Keratinocyte (primary cell): ENCODE measurements around the gene PRKAA2. TPM values are rescaled to one million over a fixed set of nuclear protein-coding genes. Genes with fewer than 3 reads are reported as not detected.

Source experiments
- DNase-seq: peaks from one replicate; pipeline ENCODE4 v3.0.0-alpha.2; 2011; ENCODE audit warnings: low read depth, missing footprints, low spot score
- FAIRE-seq: peaks from 2 replicates; lab custom pipeline; 2011; peaks lifted over from hg19 to GRCh38; lab: Jason Lieb, UNC
- H2AFZ ChIP-seq: 2 replicates; pipeline ENCODE4 v1.6.0; 2012; ENCODE audit warnings: low read length, control low read depth, inconsistent platforms; ENCODE audit not compliant: control insufficient read depth
- H3K27ac ChIP-seq: 2 replicates; pipeline ENCODE4 v1.5.1; 2011; ENCODE audit warnings: low read length; ENCODE audit not compliant: control insufficient read depth, insufficient read depth
- H3K27me3 ChIP-seq: 3 replicates; pipeline ENCODE4 v1.6.0; 2011; ENCODE audit warnings: low read length; ENCODE audit not compliant: control insufficient read depth, insufficient read depth; ENCODE audit errors: extremely low read depth
- H3K36me3 ChIP-seq, 2 experiments: 2 replicates in 1 of 2; 3 replicates in 1 of 2; pipeline ENCODE4 v1.5.1; 2011; ENCODE audit warnings: low read length in 2 of 2, mild to moderate bottlenecking in 1 of 2; ENCODE audit not compliant: control insufficient read depth in 2 of 2, insufficient read depth in 2 of 2; ENCODE audit errors: extremely low read depth in 1 of 2
- H3K4me1 ChIP-seq: 3 replicates; pipeline ENCODE4 v1.5.1; 2011; ENCODE audit warnings: low read length; ENCODE audit not compliant: control insufficient read depth, insufficient read depth; ENCODE audit errors: extremely low read depth
- H3K4me2 ChIP-seq: 3 replicates; pipeline ENCODE4 v1.6.0; 2011; ENCODE audit warnings: low read depth, low read length; ENCODE audit not compliant: control insufficient read depth, insufficient read depth; ENCODE audit errors: extremely low read depth
- H3K4me3 ChIP-seq, 3 experiments: fragments of 200-600 bp in 1 of 3; sonication (generic) in 1 of 3; 2 replicates in 2 of 3; 3 replicates in 1 of 3; pipeline ENCODE4 v1.5.1; 2011 to 2016; ENCODE audit warnings: low read length in 3 of 3, mild to moderate bottlenecking in 3 of 3, control low read depth in 2 of 3, inconsistent platforms in 1 of 3, low read depth in 1 of 3, mixed read lengths in 1 of 3, mixed run types in 1 of 3, moderate library complexity in 1 of 3; ENCODE audit not compliant: control insufficient read depth in 2 of 3, insufficient read depth in 2 of 3; ENCODE audit errors: extremely low read depth in 1 of 3
- H3K79me2 ChIP-seq: 2 replicates; pipeline ENCODE4 v1.6.0; 2012; ENCODE audit warnings: low read length; ENCODE audit not compliant: control insufficient read depth, insufficient read depth
- H3K9ac ChIP-seq: 3 replicates; pipeline ENCODE4 v1.6.0; 2011; ENCODE audit warnings: low read length; ENCODE audit not compliant: control insufficient read depth, insufficient read depth; ENCODE audit errors: extremely low read depth
- H3K9me1 ChIP-seq: 3 replicates; pipeline ENCODE4 v1.6.0; 2011; ENCODE audit warnings: low read length; ENCODE audit not compliant: control insufficient read depth, insufficient read depth; ENCODE audit errors: extremely low read depth
- H3K9me3 ChIP-seq: 2 replicates; pipeline ENCODE4 v1.5.1; 2012; ENCODE audit warnings: low read depth, low read length; ENCODE audit not compliant: control insufficient read depth
- H4K20me1 ChIP-seq: 3 replicates; pipeline ENCODE4 v1.6.0; 2011; ENCODE audit warnings: low read length; ENCODE audit not compliant: control insufficient read depth, insufficient read depth; ENCODE audit errors: extremely low read depth
- EZH2 ChIP-seq: IDR thresholded peaks from one replicate; pipeline ENCODE4 v1.6.1; 2012; ENCODE audit warnings: inconsistent platforms, mild to moderate bottlenecking, low read length, moderate library complexity
- dilution Hi-C: fragments of 300-500 bp; cut with MboI; formaldehyde crosslinking; loops from one replicate; pipeline ENCODE4 v1.7.0; 2020; ENCODE audit warnings: low sequenced_read_pairs; ENCODE audit not compliant: extremely low pct_ligation_motif_present
- polyA plus RNA-seq, 5 experiments: library from polyadenylated mRNA; depleted of rRNA in 3 of 5; stranded (reverse) in 3 of 5; stranded (forward) in 1 of 5; unstranded in 1 of 5; fragments of >200 nt; gene quantifications; 1 replicate in 1 of 5; 2 replicates in 3 of 5; 3 replicates in 1 of 5; pipeline versions ENCODE4 v1.2.1 to v1.2.3, GENCODE V29; 2011 to 2012; ENCODE audit warnings: missing spikeins in 2 of 5, low read depth in 1 of 5, low replicate concordance in 1 of 5
- TF ChIP-seq, protein P1 (sequence below), 3 experiments: IDR thresholded peaks in 1 of 3; conservative IDR thresholded peaks in 1 of 3; optimal IDR thresholded peaks in 1 of 3; 2 replicates in 2 of 3; 3 replicates in 1 of 3; pipeline versions ENCODE3 to v1.5.1; 2011; ENCODE audit warnings: low read length in 3 of 3, mild to moderate bottlenecking in 3 of 3, moderate library complexity in 2 of 3, control low read depth in 1 of 3, inconsistent platforms in 1 of 3; ENCODE audit not compliant: insufficient read depth in 2 of 3; ENCODE audit errors: extremely low read depth in 1 of 3

PRKAA2 gene
- polyA plus RNA-seq, 1 donor (not counting 4 experiments of a cell fraction or from before 2014, with no cell fraction given) = 0.21 TPM

DNA sequence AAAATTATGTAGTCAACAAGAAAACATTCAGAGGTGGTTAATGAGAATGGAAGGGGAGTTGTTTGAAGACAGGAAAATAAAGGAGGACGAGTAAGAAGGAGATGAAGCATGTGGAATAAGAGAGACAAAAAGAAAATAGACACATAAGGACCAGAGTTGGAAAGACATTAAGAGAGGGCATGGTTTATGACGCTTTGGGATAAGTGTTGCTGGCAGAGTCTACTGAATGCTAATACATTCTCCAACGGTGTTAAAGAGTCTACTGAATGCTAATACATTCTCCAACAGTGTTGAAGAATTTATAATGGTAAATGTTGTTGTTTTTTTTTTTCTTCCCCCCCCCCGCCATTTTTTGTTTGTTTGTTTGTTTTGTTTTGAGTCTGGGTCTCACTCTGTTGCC is 13.1 kb downstream of the PRKAA2 start:
- no peak overlapping the region for H2AFZ ChIP-seq
- TF ChIP-seq, protein P1, sequence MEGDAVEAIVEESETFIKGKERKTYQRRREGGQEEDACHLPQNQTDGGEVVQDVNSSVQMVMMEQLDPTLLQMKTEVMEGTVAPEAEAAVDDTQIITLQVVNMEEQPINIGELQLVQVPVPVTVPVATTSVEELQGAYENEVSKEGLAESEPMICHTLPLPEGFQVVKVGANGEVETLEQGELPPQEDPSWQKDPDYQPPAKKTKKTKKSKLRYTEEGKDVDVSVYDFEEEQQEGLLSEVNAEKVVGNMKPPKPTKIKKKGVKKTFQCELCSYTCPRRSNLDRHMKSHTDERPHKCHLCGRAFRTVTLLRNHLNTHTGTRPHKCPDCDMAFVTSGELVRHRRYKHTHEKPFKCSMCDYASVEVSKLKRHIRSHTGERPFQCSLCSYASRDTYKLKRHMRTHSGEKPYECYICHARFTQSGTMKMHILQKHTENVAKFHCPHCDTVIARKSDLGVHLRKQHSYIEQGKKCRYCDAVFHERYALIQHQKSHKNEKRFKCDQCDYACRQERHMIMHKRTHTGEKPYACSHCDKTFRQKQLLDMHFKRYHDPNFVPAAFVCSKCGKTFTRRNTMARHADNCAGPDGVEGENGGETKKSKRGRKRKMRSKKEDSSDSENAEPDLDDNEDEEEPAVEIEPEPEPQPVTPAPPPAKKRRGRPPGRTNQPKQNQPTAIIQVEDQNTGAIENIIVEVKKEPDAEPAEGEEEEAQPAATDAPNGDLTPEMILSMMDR (optimal IDR thresholded peaks at IDR 0.05 in 1 of 3, IDR thresholded peaks at IDR 0.05 in 1 of 3, conservative IDR thresholded peaks at IDR 0.05 in 1 of 3; ENCODE audit: extremely low read depth in 1 of 3, insufficient read depth in 2 of 3, low read length in 3 of 3) = no peak
- no peak for TF ChIP-seq EZH2

DNA sequence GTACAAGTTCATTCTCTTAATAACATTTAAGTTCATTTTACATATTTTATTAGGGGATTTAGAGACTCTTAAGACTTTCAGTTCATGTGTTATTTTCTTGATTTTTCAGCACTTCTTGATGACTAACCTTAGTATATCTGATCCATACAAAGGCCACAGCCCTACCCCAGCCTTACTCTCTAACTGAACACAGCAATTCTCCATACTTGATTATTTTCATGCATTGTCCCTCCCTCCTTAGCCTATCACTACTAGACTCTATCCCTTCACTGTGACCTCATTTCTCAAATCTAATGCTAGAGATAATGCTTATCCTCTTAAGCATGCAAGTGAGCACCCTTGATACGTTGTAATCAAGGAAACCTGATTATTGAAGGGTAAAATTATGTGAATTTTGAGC is 15.2 kb downstream of the PRKAA2 start:
- no peaks in the 10 kb centered on the region for H3K36me3 ChIP-seq
- H3K27ac ChIP-seq = no peak overlapping the region
- DNase-seq (no peak), FAIRE-seq (no peak)
- TF ChIP-seq, protein P1 (optimal IDR thresholded peaks at IDR 0.05 in 1 of 3, IDR thresholded peaks at IDR 0.05 in 1 of 3, conservative IDR thresholded peaks at IDR 0.05 in 1 of 3; ENCODE audit: extremely low read depth in 1 of 3, insufficient read depth in 2 of 3, low read length in 3 of 3) = no peak
- no peak for TF ChIP-seq EZH2
- dilution Hi-C loops = no loop called here
- H3K4me3 ChIP-seq = no peak overlapping the region
- H3K4me1 ChIP-seq = no peaks in the 10 kb centered on the region
- no peak overlapping the region for H3K4me2 ChIP-seq
- H3K79me2 ChIP-seq = no peaks in the 10 kb centered on the region
- no peaks in the 10 kb centered on the region for H3K9me1 ChIP-seq
- peaks cover 4% of the 10 kb centered on the region for H3K9me3 ChIP-seq
- no peak overlapping the region for H2AFZ ChIP-seq
- no peaks in the 10 kb centered on the region for H3K27me3 ChIP-seq
- H4K20me1 ChIP-seq = no peaks in the 10 kb centered on the region
- H3K9ac ChIP-seq = no peak overlapping the region

More for the DNA sequence above, 13.1 kb downstream of the PRKAA2 start:
- Histone ChIP-seq H3K9ac (no peak overlapping the region), H3K9me3 (peaks cover 4% of the 10 kb centered on the region), H3K9me1 (no peaks in the 10 kb centered on the region), H3K4me3 (no peak overlapping the region), H3K4me1 (no peaks in the 10 kb centered on the region), H4K20me1 (no peaks in the 10 kb centered on the region), H3K4me2 (no peak overlapping the region), H3K36me3 (no peaks in the 10 kb centered on the region), H3K79me2 (no peaks in the 10 kb centered on the region), H3K27ac (no peak overlapping the region), H3K27me3 (no peaks in the 10 kb centered on the region)
- FAIRE-seq (no peak), DNase-seq (no peak)
- dilution Hi-C loops = no loop called here
